ENCODE measurements around the gene ADGRB3.

The ADGRB3 gene

DNA sequence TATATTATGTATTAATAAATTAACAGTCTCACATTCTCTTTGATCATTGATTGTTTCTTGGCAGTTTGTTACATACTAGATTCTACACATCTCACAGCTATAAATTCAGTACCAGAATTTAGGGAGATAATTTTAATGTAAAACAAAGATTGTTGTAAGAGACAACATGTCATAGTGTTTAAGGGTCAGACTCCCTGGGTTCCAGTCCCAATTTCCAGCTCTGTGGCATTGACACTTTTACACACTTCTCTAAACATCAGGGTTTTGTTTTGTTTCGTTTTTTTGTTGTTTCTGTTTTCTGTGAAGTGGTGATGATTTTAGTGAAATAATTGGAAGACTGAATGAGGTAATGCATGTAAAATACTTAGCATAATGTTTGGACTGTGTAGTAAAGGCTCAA lies 19.9 kb downstream of the ADGRB3 start:
- Histone ChIP-seq H3K23ac (ENCODE audit: low read depth, low read length, poor library complexity) (no peak overlapping the region), H2AK5ac (ENCODE audit: low read depth, low read length) (no peak overlapping the region), H4K8ac (ENCODE audit: low read depth, low read length) (no peak overlapping the region), H3K9me3 (replicated peaks in 1 of 2; ENCODE audit: control insufficient read depth in 2 of 2, insufficient read depth in 1 of 2, low read depth in 1 of 2, low read length in 2 of 2) (no peaks in the 10 kb centered on the region), H2BK5ac (ENCODE audit: low read length) (no peak overlapping the region), H3K27ac (replicated peaks; ENCODE audit: low read length) (no peak overlapping the region), H3K9ac (ENCODE audit: low read depth, low read length, poor library complexity) (no peak overlapping the region), H3K36me3 (replicated peaks in 1 of 2; ENCODE audit: control insufficient read depth in 2 of 2, insufficient read depth in 2 of 2, low read length in 2 of 2) (no peaks in the 10 kb centered on the region), H2BK15ac (ENCODE audit: low read length) (no peak overlapping the region), H3K4me1 (ENCODE audit: control insufficient read depth in 2 of 2, insufficient read depth in 1 of 2, low read depth in 1 of 2, low read length in 2 of 2) (peaks cover 0 to 4% of the 10 kb centered on the region in 2 donors), H4K91ac (ENCODE audit: low read depth, low read length, poor library complexity) (no peak overlapping the region), H2AFZ (ENCODE audit: low read length) (no peak overlapping the region), H3K79me1 (ENCODE audit: low read depth, low read length) (no peaks in the 10 kb centered on the region), H2BK120ac (ENCODE audit: low read depth, low read length) (no peak overlapping the region), H3K4me2 (ENCODE audit: insufficient read depth, low read length, poor library complexity, severe bottlenecking) (no peak overlapping the region), H3K4ac (ENCODE audit: low read length) (no peak overlapping the region), H3K27me3 (ENCODE audit: control insufficient read depth in 3 of 3, insufficient read depth in 3 of 3, low read depth in 1 of 3, low read length in 3 of 3) (no peaks in the 10 kb centered on the region), H3K14ac (ENCODE audit: low read length) (no peak overlapping the region), H3K18ac (ENCODE audit: low read length) (no peak overlapping the region), H3K4me3 (ENCODE audit: low read length in 2 of 2) (no peak overlapping the region), H2BK12ac (ENCODE audit: low read length) (no peak overlapping the region)
- no peak for DNase-seq (ENCODE audit: low spot score)
- no CpG with 5 or more reads among the region's 1 CpG for WGBS, 2 donors (ENCODE audit: extremely low coverage in 2 of 2, insufficient read length in 2 of 2, insufficient replicate concordance in 1 of 2)

- no peak for DNase-seq (ENCODE audit: low spot score)
- Histone ChIP-seq H3K27ac (replicated peaks; ENCODE audit: low read length) (no peak overlapping the region), H2BK5ac (ENCODE audit: low read length) (no peak overlapping the region), H3K23ac (ENCODE audit: low read depth, low read length, poor library complexity) (no peak overlapping the region), H3K27me3 (ENCODE audit: control insufficient read depth in 3 of 3, insufficient read depth in 3 of 3, low read depth in 1 of 3, low read length in 3 of 3) (no peaks in the 10 kb centered on the region), H2AFZ (ENCODE audit: low read length) (no peak overlapping the region), H3K4me2 (ENCODE audit: insufficient read depth, low read length, poor library complexity, severe bottlenecking) (no peak overlapping the region), H3K36me3 (replicated peaks in 1 of 2; ENCODE audit: control insufficient read depth in 2 of 2, insufficient read depth in 2 of 2, low read length in 2 of 2) (no peaks in the 10 kb centered on the region), H3K4ac (ENCODE audit: low read length) (no peak overlapping the region), H4K91ac (ENCODE audit: low read depth, low read length, poor library complexity) (no peak overlapping the region), H3K4me1 (ENCODE audit: control insufficient read depth in 2 of 2, insufficient read depth in 1 of 2, low read depth in 1 of 2, low read length in 2 of 2) (peaks cover 0 to 2% of the 10 kb centered on the region in 2 donors), H2BK15ac (ENCODE audit: low read length) (no peak overlapping the region), H3K79me1 (ENCODE audit: low read depth, low read length) (no peaks in the 10 kb centered on the region), H3K9ac (ENCODE audit: low read depth, low read length, poor library complexity) (no peak overlapping the region), H3K14ac (ENCODE audit: low read length) (no peak overlapping the region), H4K8ac (ENCODE audit: low read depth, low read length) (no peak overlapping the region), H3K18ac (ENCODE audit: low read length) (no peak overlapping the region), H2BK120ac (ENCODE audit: low read depth, low read length) (no peak overlapping the region), H2AK5ac (ENCODE audit: low read depth, low read length) (no peak overlapping the region), H3K4me3 (ENCODE audit: low read length in 2 of 2) (no peak overlapping the region), H2BK12ac (ENCODE audit: low read length) (no peak overlapping the region), H3K9me3 (replicated peaks in 1 of 2; ENCODE audit: control insufficient read depth in 2 of 2, insufficient read depth in 1 of 2, low read depth in 1 of 2, low read length in 2 of 2) (no peaks in the 10 kb centered on the region)
- no CpG with 5 or more reads among the region's 3 CpGs for WGBS, 2 donors (ENCODE audit: extremely low coverage in 2 of 2, insufficient read length in 2 of 2, insufficient replicate concordance in 1 of 2)
These were observed 22.5 kb downstream of the ADGRB3 start for GRCh38 chr6:68657374-68658139.

DNA sequence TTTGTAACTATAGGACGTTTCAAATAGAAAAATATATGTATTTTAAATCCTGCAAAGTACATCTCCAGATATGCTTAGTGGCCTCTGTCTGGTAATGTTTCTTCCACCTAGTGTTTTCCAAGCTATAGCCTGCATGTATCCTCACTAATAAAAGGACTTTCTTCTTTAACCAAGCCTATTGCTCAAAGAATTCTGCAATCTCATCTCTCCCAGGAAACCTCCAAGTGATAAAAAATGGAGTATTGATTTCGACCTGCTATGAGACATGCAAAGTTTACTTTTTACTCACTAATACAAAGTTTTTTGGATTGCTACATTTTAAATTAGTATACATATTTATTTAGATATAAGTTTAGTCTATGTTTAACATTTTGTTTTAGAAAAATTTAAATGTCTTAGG lies 23.3 kb downstream of the ADGRB3 start:
- Histone ChIP-seq H3K4ac (ENCODE audit: low read length) (no peak overlapping the region), H4K91ac (ENCODE audit: low read depth, low read length, poor library complexity) (no peak overlapping the region), H4K8ac (ENCODE audit: low read depth, low read length) (no peak overlapping the region), H3K9me3 (replicated peaks in 1 of 2; ENCODE audit: control insufficient read depth in 2 of 2, insufficient read depth in 1 of 2, low read depth in 1 of 2, low read length in 2 of 2) (no peaks in the 10 kb centered on the region), H3K27me3 (ENCODE audit: control insufficient read depth in 3 of 3, insufficient read depth in 3 of 3, low read depth in 1 of 3, low read length in 3 of 3) (no peaks in the 10 kb centered on the region), H2BK120ac (ENCODE audit: low read depth, low read length) (no peak overlapping the region), H3K27ac (replicated peaks; ENCODE audit: low read length) (no peak overlapping the region), H3K4me2 (ENCODE audit: insufficient read depth, low read length, poor library complexity, severe bottlenecking) (no peak overlapping the region), H3K18ac (ENCODE audit: low read length) (no peak overlapping the region), H2BK12ac (ENCODE audit: low read length) (no peak overlapping the region), H2BK15ac (ENCODE audit: low read length) (no peak overlapping the region), H2AFZ (ENCODE audit: low read length) (no peak overlapping the region), H2AK5ac (ENCODE audit: low read depth, low read length) (no peak overlapping the region), H3K23ac (ENCODE audit: low read depth, low read length, poor library complexity) (no peak overlapping the region), H3K4me3 (ENCODE audit: low read length in 2 of 2) (no peak overlapping the region), H3K14ac (ENCODE audit: low read length) (no peak overlapping the region), H3K36me3 (replicated peaks in 1 of 2; ENCODE audit: control insufficient read depth in 2 of 2, insufficient read depth in 2 of 2, low read length in 2 of 2) (no peaks in the 10 kb centered on the region), H3K9ac (ENCODE audit: low read depth, low read length, poor library complexity) (no peak overlapping the region), H3K4me1 (ENCODE audit: control insufficient read depth in 2 of 2, insufficient read depth in 1 of 2, low read depth in 1 of 2, low read length in 2 of 2) (no peaks in the 10 kb centered on the region), H3K79me1 (ENCODE audit: low read depth, low read length) (no peaks in the 10 kb centered on the region), H2BK5ac (ENCODE audit: low read length) (no peak overlapping the region)
- no CpG with 5 or more reads among the region's 2 CpGs for WGBS, 2 donors (ENCODE audit: extremely low coverage in 2 of 2, insufficient read length in 2 of 2, insufficient replicate concordance in 1 of 2)
- no peak for DNase-seq (ENCODE audit: low spot score)

DNA sequence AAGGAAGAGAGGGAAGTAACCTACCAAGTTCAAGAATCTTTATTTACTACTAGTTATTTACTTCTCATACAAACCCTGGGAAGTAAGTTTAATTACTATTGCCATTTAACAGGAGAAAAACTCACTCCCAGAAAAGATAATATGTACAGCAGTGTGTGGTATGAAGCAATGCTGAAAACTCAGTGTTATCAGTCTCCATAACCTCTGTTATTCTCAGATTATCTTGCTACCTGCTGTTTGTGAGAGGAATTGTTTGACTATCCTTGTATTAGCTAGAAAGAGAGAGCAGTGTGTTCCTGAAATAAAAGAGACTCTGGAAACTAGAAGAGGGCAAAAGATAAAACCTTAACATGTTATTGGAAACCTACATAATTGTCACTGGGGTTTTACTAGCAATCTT lies 38.2 kb downstream of the ADGRB3 start:
- Histone ChIP-seq H2AFZ (ENCODE audit: low read length) (no peak overlapping the region), H3K18ac (ENCODE audit: low read length) (no peak overlapping the region), H3K36me3 (replicated peaks in 1 of 2; ENCODE audit: control insufficient read depth in 2 of 2, insufficient read depth in 2 of 2, low read length in 2 of 2) (peaks cover 0 to 4% of the 10 kb centered on the region in 2 donors), H2BK5ac (ENCODE audit: low read length) (no peak overlapping the region), H3K23ac (ENCODE audit: low read depth, low read length, poor library complexity) (no peak overlapping the region), H3K27ac (replicated peaks; ENCODE audit: low read length) (no peak overlapping the region), H2AK5ac (ENCODE audit: low read depth, low read length) (no peak overlapping the region), H4K91ac (ENCODE audit: low read depth, low read length, poor library complexity) (no peak overlapping the region), H3K27me3 (ENCODE audit: control insufficient read depth in 3 of 3, insufficient read depth in 3 of 3, low read depth in 1 of 3, low read length in 3 of 3) (no peaks in the 10 kb centered on the region), H2BK15ac (ENCODE audit: low read length) (no peak overlapping the region), H3K9ac (ENCODE audit: low read depth, low read length, poor library complexity) (no peak overlapping the region), H3K9me3 (replicated peaks in 1 of 2; ENCODE audit: control insufficient read depth in 2 of 2, insufficient read depth in 1 of 2, low read depth in 1 of 2, low read length in 2 of 2) (peaks cover 0 to 5% of the 10 kb centered on the region in 2 donors), H4K8ac (ENCODE audit: low read depth, low read length) (no peak overlapping the region), H2BK120ac (ENCODE audit: low read depth, low read length) (no peak overlapping the region), H3K4me2 (ENCODE audit: insufficient read depth, low read length, poor library complexity, severe bottlenecking) (no peak overlapping the region), H3K4me1 (ENCODE audit: control insufficient read depth in 2 of 2, insufficient read depth in 1 of 2, low read depth in 1 of 2, low read length in 2 of 2) (no peaks in the 10 kb centered on the region), H2BK12ac (ENCODE audit: low read length) (no peak overlapping the region), H3K79me1 (ENCODE audit: low read depth, low read length) (no peaks in the 10 kb centered on the region), H3K4ac (ENCODE audit: low read length) (no peak overlapping the region), H3K14ac (ENCODE audit: low read length) (no peak overlapping the region), H3K4me3 (ENCODE audit: low read length in 2 of 2) (no peak overlapping the region)
- no peak for DNase-seq (ENCODE audit: low spot score)

All from neuronal stem cell (in vitro differentiated cells).